GM19043 (cell line): ENCODE data around the gene MYLIP.
"Not testable (repeated sequence)": the region's sequence is repeated elsewhere in the genome, so short reads cannot be mapped to it uniquely, and the experiment has no call there.

ENCODE experiments used
- ATAC-seq: cut with Tn5 transposase; IDR thresholded peaks from one replicate; pipeline ENCODE4 v1.9.1; 2021; ENCODE audit warnings: low read depth; ENCODE audit not compliant: unreplicated experiment

MYLIP gene

DNA sequence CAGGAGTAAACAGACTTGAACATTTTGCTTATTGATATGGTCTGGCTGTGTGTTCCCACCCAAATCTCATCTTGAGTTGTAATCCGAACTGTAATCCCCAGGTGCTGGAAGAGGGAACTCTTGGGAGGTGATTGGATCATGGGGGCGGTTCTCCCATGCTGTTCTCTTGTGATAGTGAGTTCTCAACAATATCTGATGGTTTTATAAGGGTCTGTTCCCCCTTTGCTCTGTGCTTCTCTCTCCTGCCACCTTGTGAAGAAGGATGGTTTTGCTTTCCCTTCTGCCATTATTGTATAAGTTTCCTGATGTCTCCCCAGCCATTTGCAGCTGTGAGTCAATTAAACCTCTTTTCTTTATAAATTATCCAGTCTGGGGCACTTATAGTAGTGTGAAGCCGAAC, 40.0 kb downstream of the MYLIP start:
- no peak for ATAC-seq

DNA sequence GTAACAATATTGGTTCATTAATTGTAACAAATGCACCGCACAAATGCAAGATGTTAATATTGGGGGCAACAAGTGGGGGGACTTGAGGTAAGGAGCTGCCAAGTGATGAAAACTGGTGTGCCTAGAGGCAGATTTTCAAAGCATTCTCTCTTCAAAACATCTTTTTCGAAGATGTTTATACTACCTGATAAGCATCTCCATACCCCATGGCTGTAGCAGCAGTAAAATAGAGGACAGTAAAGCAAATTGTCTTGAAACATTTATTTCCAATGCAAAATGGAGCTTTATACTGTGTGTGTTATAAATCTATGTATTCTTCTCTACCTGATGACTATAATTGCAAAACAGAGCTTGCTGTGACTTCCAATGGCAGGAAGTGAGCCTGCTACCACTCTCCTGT, 42.5 kb downstream of the MYLIP start:
- no peak for ATAC-seq

- ATAC-seq = no peak
Measured at GRCh38 chr6:16173167-16173940, 44.5 kb downstream of the MYLIP start.

DNA sequence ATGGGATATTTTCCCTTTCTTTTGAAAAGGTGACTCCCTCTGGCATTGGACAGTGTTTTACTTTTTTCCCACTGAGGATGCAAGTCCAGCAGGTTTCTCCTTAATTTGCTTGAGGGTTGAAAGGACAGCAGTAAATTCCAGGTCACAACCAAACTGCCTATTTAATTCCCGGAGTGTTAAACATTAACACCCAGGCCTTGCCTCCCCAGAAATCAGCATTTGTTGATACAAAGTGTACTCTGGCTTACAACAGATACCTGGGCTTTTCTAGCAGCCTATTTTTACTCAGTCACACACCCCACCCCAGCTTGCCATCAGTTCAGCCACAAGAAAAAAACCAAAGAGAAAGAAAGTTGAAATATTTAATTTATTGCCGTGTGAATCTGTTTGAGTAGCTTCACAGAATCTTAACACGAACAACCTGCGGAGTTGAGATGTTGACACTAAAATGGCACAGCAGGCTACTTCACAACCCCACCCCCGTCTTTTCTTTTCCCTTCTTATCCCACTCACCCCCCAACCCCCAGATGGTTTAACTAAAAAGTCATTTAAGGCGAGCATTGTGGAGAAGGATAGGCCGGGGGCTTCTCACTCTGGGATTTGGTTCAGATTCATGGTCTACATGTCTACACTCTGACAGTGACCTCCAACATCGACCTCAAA, 45.7 kb downstream of the MYLIP start:
- no peak for ATAC-seq

GRCh38 chr6:16176600-16176999, 47.7 kb downstream of the MYLIP start:
- not testable (repeated sequence) for ATAC-seq

DNA sequence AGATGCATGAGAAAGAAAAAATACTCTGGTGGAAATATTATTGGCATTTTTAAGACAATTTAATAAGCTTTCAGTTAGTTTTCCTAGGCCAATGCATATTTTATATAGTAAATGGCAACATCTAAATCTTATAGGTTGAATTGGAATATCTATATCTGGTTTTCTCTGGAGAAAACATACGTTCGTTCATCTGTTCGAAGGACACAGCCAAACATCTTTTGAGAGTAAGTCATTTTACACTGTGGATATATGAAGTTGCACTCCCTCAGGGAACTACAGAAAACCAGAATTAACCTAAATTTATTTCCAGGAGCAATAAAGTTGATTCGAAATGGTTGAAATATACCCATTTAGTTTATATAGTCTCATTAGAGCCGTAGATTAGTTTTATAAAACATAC, 49.0 kb downstream of the MYLIP start:
- ATAC-seq = no peak

- no peak for ATAC-seq
Measured at GRCh38 chr6:16178351-16178750, 49.5 kb downstream of the MYLIP start.

- ATAC-seq = no peak
Measured at GRCh38 chr6:16179063-16179462, 50.2 kb downstream of the MYLIP start.

DNA sequence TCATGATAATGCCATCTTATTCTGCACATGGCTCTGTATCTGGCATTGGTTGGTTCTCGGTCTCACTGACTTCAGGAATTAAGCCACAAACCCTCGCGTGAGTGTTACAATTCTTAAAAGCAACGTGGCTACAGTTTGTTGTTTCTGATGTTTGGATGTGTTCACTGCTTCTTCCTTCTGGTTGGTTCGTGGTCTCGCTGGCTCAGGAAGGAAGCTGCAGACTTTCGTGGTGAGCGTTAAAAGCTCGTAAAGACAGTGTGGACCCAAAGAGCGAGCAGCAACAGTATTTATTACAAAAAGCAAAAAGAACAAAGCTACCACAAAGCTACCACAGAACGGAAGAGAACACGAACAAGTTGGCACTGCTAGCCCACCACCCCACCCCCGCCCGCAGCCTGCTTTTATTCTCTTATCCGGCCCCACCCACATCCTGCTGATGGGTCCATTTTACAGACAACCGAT, 51.1 kb downstream of the MYLIP start:
- ATAC-seq = no peak

DNA sequence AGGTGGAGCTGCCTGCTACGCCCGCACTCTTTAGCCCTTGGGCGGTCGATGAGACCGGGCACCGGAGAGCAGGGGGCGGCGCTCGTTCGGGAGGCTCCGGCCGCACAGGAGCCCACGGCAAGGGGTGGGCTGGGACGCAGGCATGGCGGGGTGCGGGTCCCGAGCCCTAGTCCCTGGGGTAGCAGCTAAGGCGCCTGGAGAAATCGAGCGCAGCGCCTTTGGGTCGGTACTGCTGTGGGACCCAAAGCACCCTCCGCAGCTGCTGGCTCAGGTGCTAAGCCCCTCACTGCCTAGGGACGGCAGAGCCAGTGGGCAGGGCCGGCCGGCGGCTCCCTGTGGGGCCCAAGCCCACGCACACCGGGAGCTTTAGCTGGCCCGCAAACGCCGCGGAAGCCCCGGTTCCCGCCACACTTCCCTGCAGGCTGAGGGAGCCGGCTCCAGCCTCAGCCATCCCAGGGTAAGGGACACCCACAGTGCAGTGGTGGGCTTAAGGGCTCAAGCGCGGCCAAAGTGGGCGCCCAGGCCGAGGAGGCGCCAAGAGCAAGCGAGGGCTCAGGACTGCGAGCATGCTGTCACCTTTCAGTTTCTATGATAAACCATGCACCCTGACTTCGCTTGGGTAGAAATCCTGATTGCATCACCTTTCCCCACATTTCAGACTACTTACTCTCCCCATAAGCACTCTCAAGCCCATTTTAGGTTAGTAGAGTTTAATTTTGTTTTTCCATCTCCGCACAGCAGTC, 52.0 kb downstream of the MYLIP start:
- no peak for ATAC-seq

GRCh38 chr6:16181439-16182297, 52.8 kb downstream of the MYLIP start:
- no peak for ATAC-seq

GRCh38 chr6:16183187-16183664, 54.3 kb downstream of the MYLIP start:
- no peak for ATAC-seq

DNA sequence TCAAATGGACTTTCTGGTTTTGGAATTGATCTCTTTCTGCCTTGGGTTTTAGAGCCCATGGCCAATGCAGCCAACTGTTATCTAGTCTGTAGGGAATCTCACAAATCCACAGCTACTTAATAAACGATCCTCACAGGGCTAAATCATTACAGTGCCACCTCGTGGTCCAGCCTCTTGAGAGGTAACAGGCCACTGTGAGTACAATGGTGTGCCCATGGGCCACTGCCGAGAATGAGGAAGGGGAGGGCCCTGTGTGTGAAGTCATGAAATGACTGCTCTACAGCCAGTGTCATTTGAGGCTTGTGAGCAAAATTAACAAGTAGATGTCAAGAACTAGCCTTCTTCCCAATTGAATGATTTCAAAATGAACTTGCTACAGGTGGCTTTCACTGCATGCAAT, 55.2 kb downstream of the MYLIP start:
- peak; percentile 64 for ATAC-seq

- ATAC-seq = no peak
Measured at GRCh38 chr6:16184551-16184950, 55.7 kb downstream of the MYLIP start.

DNA sequence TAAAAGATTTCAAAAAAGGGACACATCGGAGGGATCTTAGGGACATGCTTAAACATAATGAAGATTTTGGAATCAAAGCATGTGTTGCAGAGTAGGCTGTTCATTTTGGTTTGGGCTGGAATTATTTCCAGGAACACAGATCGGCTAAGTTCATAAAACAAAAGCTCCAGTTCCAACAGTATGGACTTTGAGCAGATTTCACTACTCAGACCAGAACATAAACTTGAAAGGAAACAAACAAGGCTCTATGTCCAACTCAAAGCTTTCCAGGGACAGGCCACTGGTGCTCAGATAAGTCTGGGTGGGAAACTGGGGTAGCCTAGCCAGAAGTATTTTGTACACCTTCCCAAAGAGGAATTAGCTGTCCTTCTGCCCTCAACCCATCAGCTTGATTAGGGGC, 58.3 kb downstream of the MYLIP start:
- no peak for ATAC-seq

- no peak for ATAC-seq
Measured at GRCh38 chr6:16190214-16190613, 61.3 kb downstream of the MYLIP start.

DNA sequence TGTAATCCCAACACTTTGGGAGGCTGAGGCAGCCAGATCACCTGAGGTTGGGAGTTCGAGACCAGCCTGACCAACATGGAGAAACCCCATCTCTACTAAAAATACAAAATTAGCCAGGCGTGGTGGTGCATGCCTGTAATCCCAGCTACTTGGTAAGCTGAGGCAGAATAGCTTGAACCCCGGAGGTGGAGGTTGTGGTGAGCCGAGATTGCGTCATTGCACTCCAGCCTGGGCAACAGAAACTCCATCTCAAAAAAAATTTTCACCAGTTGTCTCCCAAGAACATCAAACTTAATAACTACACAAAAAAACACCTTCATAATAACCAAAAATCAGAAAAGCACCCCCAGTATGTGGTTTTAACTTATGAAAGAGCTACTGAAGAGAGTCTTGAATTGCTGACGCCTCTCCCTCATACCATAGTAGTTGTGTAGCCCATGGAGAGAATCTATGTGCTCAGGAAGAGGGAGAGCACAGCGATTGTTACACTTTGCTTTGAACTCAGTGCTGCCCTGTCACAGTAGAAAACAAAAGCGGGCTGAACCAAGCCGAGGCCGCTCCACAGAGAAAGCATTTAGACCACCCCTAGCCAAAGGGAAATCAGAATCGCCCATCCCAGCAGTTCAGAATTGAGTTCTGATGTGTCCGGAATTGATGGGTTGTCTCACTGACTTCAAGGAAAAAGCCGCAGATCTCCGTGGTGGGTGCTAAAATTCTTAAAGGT, 67.5 kb downstream of the MYLIP start:
- no peak for ATAC-seq

- ATAC-seq = no peak
Measured at GRCh38 chr6:16196984-16197546, 68.2 kb downstream of the MYLIP start.
